ENCODE data around the gene GLMN. TPM values are rescaled to one million over a fixed set of nuclear protein-coding genes. Genes with fewer than 3 reads are reported as not detected.

The GLMN gene, protein sequence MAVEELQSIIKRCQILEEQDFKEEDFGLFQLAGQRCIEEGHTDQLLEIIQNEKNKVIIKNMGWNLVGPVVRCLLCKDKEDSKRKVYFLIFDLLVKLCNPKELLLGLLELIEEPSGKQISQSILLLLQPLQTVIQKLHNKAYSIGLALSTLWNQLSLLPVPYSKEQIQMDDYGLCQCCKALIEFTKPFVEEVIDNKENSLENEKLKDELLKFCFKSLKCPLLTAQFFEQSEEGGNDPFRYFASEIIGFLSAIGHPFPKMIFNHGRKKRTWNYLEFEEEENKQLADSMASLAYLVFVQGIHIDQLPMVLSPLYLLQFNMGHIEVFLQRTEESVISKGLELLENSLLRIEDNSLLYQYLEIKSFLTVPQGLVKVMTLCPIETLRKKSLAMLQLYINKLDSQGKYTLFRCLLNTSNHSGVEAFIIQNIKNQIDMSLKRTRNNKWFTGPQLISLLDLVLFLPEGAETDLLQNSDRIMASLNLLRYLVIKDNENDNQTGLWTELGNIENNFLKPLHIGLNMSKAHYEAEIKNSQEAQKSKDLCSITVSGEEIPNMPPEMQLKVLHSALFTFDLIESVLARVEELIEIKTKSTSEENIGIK
- total RNA-seq = 22.8 and 24.8 TPM in 2 replicates
- long read RNA-seq, transcript GLMN-201 (19 exons, 1,995 nt) = major isoform, 83 of 139 reads
- long read RNA-seq, partial matches to known transcripts = 11 of 139 reads
- long read RNA-seq, other reads (novel, unspliced or antisense) = 45 of 139 reads

DNA sequence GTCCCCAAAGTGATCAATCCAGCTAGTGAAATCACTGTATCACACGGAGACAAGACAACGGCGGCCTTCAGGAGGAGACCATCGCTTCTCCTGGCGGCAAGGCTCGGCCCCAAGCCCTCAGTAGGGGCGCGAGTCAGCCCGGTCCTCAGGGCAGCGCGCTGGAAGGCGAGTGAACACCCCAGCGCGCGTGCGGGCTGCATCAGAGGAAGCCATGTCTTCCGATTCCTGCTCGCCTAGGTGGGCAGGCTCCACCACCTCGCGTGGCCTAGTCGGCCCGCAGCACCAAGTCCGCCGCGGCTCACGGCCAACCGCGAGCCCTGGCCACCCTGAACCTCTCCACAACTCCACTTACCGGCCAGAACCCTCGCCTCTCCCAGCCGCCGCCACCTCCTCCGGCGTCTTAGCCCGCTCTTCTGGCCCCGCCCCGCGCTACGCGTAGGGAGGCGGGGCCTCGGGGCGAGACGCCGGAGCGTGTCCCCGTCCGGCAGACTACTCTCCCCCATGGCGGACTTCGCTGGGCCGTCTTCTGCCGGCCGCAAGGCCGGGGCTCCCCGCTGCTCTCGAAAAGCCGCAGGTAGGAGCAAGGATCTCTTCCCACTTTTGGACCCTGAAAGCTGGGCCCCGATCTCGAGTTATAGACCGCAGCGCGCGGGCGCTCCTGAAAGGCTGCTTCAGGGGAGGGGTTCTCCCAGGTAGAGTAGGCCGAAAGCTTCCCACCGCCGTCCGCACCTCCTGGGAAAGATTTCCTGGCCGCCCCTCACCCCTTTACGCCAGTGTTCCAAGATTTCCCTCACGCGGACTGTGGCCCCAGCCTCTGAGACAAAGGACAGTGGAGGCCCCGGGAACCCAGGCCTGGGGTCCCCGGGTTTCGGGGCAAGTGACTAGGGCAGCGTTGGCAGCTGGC is at the start of gene GLMN, which contains the start of gene RPAP2:
Gene GLMN, minus strand, starts transcription at position 415 of the 904 bp plus-strand sequence. CDS start 988 bp downstream, outside the sequence.
Gene RPAP2, plus strand, starts transcription at position 487 of the 904 bp plus-strand sequence. Its CDS starts 15 bp downstream, at position 502.
- Mint-ChIP-seq H3K27ac (ENCODE audit: unreplicated experiment) (peak within 1 kb of the TSS; percentile 100), H3K27me3 (ENCODE audit: low read depth) (no peaks in the 10 kb centered on the region), H3K4me3 (peak within 1 kb of the TSS; percentile 98), H3K36me3 (ENCODE audit: low read depth) (peaks cover 15% of the 10 kb centered on the region), H3K9me3 (no peaks in the 10 kb centered on the region), H3K4me1 (peaks cover 42% of the 10 kb centered on the region)
- peak; percentile 69 for DNase-seq (ENCODE audit: low read depth, low spot score)
- no peak for TF ChIP-seq CTCF (conservative IDR thresholded peaks at IDR 0.05)

- Mint-ChIP-seq H3K27ac (ENCODE audit: unreplicated experiment) (no peak overlapping the region), H3K27me3 (ENCODE audit: low read depth) (no peaks in the 10 kb centered on the region), H3K4me3 (no peak overlapping the region), H3K4me1 (no peaks in the 10 kb centered on the region), H3K9me3 (peaks cover 6% of the 10 kb centered on the region), H3K36me3 (ENCODE audit: low read depth) (peaks cover 16% of the 10 kb centered on the region)
- no peak for TF ChIP-seq CTCF (conservative IDR thresholded peaks at IDR 0.05)
- no peak for DNase-seq (ENCODE audit: low read depth, low spot score)
Measured at GRCh38 chr1:92346866-92347640, 48.3 kb upstream of the GLMN start.

GRCh38 chr1:92343061-92343460 is 44.3 kb upstream of the GLMN start:
- no peak for DNase-seq (ENCODE audit: low read depth, low spot score)
- no peak overlapping the region for H3K27ac Mint-ChIP-seq (ENCODE audit: unreplicated experiment)
- no peak for TF ChIP-seq CTCF (conservative IDR thresholded peaks at IDR 0.05)
- H3K36me3 Mint-ChIP-seq (ENCODE audit: low read depth) = peaks cover 9% of the 10 kb centered on the region
- no peaks in the 10 kb centered on the region for H3K27me3 Mint-ChIP-seq (ENCODE audit: low read depth)
- no peaks in the 10 kb centered on the region for H3K4me1 Mint-ChIP-seq
- no peak overlapping the region for H3K4me3 Mint-ChIP-seq
- H3K9me3 Mint-ChIP-seq = no peaks in the 10 kb centered on the region

- no peak for TF ChIP-seq CTCF (conservative IDR thresholded peaks at IDR 0.05)
- no peak for DNase-seq (ENCODE audit: low read depth, low spot score)
- Mint-ChIP-seq H3K27me3 (ENCODE audit: low read depth) (no peaks in the 10 kb centered on the region), H3K4me1 (no peaks in the 10 kb centered on the region), H3K9me3 (no peaks in the 10 kb centered on the region), H3K4me3 (no peak overlapping the region), H3K36me3 (ENCODE audit: low read depth) (peaks cover 9% of the 10 kb centered on the region), H3K27ac (ENCODE audit: unreplicated experiment) (no peak overlapping the region)
Measured at GRCh38 chr1:92342401-92342800, 43.6 kb upstream of the GLMN start.
